ENCODE data around the gene TNFRSF19. TPM values are rescaled to one million over a fixed set of nuclear protein-coding genes. Genes with fewer than 3 reads are reported as not detected.

Gene TNFRSF19
- total and polyA plus RNA-seq, 4 donors, result 0.27 to 2.8 (median 0.91) TPM

DNA sequence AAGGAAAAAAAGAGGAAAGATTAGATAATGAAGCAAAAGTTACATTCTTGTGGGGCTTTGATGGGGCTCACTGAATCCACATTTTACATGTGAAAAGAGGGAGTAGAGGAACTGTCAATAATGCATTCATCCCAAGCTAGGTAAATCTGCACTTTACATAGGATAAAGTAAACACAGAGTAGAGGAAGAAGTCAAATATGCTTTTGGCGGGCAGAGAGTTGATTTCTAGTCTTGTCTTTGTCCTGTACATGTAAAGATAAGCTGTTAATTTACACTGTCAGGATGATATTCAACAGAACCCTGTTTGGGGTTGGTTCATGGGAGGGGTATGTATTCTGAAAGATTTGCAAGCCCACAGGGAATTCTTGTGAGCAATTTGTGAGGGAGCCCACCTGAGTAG, 18.0 kb upstream of the TNFRSF19 start:
- DNase-seq (ENCODE audit: low spot score), result no peak
- Histone ChIP-seq H3K27me3 (ENCODE audit: control insufficient read depth in 4 of 4, insufficient read depth in 4 of 4, low read length in 3 of 4) (peaks cover 0 to 5% (median 0%) of the 10 kb centered on the region in 4 donors), H3K36me3 (ENCODE audit: control insufficient read depth in 4 of 4, insufficient read depth in 3 of 4, low read depth in 1 of 4, low read length in 3 of 4) (no peaks in the 10 kb centered on the region), H3K9me3 (ENCODE audit: control insufficient read depth in 4 of 4, low read length in 3 of 4) (peaks cover 0 to 6% (median 2%) of the 10 kb centered on the region in 4 donors), H3K4me3 (ENCODE audit: low read depth in 1 of 3, low read length in 3 of 3) (no peak overlapping the region), H3K4me1 (ENCODE audit: control insufficient read depth in 4 of 4, insufficient read depth in 4 of 4, low read length in 3 of 4) (peaks cover 0 to 3% (median 0%) of the 10 kb centered on the region in 4 donors), H3K9ac (ENCODE audit: low read depth in 1 of 2, low read length in 2 of 2) (no peak overlapping the region), H3K27ac (ENCODE audit: low read depth in 1 of 2, low read length in 2 of 2) (no peak overlapping the region)
- 51% methylated on average over 1 of the region's 1 CpG for WGBS
- TF ChIP-seq, protein P1, sequence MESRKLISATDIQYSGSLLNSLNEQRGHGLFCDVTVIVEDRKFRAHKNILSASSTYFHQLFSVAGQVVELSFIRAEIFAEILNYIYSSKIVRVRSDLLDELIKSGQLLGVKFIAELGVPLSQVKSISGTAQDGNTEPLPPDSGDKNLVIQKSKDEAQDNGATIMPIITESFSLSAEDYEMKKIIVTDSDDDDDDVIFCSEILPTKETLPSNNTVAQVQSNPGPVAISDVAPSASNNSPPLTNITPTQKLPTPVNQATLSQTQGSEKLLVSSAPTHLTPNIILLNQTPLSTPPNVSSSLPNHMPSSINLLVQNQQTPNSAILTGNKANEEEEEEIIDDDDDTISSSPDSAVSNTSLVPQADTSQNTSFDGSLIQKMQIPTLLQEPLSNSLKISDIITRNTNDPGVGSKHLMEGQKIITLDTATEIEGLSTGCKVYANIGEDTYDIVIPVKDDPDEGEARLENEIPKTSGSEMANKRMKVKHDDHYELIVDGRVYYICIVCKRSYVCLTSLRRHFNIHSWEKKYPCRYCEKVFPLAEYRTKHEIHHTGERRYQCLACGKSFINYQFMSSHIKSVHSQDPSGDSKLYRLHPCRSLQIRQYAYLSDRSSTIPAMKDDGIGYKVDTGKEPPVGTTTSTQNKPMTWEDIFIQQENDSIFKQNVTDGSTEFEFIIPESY (IDR thresholded peaks at IDR 0.05), result no peak
- no peak for TF ChIP-seq TAF1 (conservative IDR thresholded peaks at IDR 0.05)
- TF ChIP-seq RXRA (IDR thresholded peaks at IDR 0.05), result no peak
- no peak for TF ChIP-seq EGR1 (IDR thresholded peaks at IDR 0.05; ENCODE audit: low read depth in 2 of 2)
- TF ChIP-seq HNF4G (IDR thresholded peaks at IDR 0.05), result no peak
- TF ChIP-seq, protein P2, sequence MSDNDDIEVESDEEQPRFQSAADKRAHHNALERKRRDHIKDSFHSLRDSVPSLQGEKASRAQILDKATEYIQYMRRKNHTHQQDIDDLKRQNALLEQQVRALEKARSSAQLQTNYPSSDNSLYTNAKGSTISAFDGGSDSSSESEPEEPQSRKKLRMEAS (IDR thresholded peaks at IDR 0.05), result no peak

DNA sequence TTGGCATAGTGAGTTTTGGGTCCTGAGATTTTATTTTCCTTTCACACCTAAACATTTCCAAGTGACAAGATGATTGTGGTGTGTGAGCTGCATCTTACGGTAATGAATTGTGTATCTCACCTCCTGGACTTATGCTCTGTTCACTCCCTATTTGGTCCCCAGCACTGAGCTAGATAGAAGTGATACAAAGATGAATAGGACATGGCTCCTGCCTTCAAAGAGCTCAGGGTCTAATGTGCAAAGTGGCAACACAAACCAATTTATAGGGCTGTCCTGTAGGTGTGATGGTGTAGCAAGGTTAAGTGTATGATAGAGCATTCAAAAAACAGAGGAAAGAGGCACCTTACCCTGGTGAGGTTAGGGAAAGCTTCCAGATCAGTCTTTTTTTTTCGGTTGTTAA, 17.6 kb upstream of the TNFRSF19 start:
- Histone ChIP-seq H3K4me1 (ENCODE audit: control insufficient read depth in 4 of 4, insufficient read depth in 4 of 4, low read length in 3 of 4) (no peaks in the 10 kb centered on the region), H3K27me3 (ENCODE audit: control insufficient read depth in 4 of 4, insufficient read depth in 4 of 4, low read length in 3 of 4) (peaks cover 0 to 2% (median 0%) of the 10 kb centered on the region in 4 donors), H3K9ac (ENCODE audit: low read depth in 1 of 2, low read length in 2 of 2) (no peak overlapping the region), H3K9me3 (ENCODE audit: control insufficient read depth in 4 of 4, low read length in 3 of 4) (peaks cover 0 to 6% (median 2%) of the 10 kb centered on the region in 4 donors), H3K36me3 (ENCODE audit: control insufficient read depth in 4 of 4, insufficient read depth in 3 of 4, low read depth in 1 of 4, low read length in 3 of 4) (no peaks in the 10 kb centered on the region), H3K27ac (ENCODE audit: low read depth in 1 of 2, low read length in 2 of 2) (no peak overlapping the region), H3K4me3 (ENCODE audit: low read depth in 1 of 3, low read length in 3 of 3) (no peak overlapping the region)
- 83% methylated on average over 2 of the region's 2 CpGs for WGBS
- no peak for TF ChIP-seq RXRA (IDR thresholded peaks at IDR 0.05)
- TF ChIP-seq ATF3 (IDR thresholded peaks at IDR 0.05), result no peak
- no peak for TF ChIP-seq RAD21 (IDR thresholded peaks at IDR 0.05)
- no peak for TF ChIP-seq SP1 (IDR thresholded peaks at IDR 0.05)
- no peak for TF ChIP-seq EGR1 (IDR thresholded peaks at IDR 0.05; ENCODE audit: low read depth in 2 of 2)
- TF ChIP-seq HNF4A (conservative IDR thresholded peaks at IDR 0.05), result no peak
- no peak for TF ChIP-seq YY1 (IDR thresholded peaks at IDR 0.05)
- TF ChIP-seq, protein P2 (IDR thresholded peaks at IDR 0.05), result no peak
- no peak for TF ChIP-seq JUND (IDR thresholded peaks at IDR 0.05)
- TF ChIP-seq, protein P3, sequence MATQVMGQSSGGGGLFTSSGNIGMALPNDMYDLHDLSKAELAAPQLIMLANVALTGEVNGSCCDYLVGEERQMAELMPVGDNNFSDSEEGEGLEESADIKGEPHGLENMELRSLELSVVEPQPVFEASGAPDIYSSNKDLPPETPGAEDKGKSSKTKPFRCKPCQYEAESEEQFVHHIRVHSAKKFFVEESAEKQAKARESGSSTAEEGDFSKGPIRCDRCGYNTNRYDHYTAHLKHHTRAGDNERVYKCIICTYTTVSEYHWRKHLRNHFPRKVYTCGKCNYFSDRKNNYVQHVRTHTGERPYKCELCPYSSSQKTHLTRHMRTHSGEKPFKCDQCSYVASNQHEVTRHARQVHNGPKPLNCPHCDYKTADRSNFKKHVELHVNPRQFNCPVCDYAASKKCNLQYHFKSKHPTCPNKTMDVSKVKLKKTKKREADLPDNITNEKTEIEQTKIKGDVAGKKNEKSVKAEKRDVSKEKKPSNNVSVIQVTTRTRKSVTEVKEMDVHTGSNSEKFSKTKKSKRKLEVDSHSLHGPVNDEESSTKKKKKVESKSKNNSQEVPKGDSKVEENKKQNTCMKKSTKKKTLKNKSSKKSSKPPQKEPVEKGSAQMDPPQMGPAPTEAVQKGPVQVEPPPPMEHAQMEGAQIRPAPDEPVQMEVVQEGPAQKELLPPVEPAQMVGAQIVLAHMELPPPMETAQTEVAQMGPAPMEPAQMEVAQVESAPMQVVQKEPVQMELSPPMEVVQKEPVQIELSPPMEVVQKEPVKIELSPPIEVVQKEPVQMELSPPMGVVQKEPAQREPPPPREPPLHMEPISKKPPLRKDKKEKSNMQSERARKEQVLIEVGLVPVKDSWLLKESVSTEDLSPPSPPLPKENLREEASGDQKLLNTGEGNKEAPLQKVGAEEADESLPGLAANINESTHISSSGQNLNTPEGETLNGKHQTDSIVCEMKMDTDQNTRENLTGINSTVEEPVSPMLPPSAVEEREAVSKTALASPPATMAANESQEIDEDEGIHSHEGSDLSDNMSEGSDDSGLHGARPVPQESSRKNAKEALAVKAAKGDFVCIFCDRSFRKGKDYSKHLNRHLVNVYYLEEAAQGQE (IDR thresholded peaks at IDR 0.05), result no peak
- no peak for TF ChIP-seq HNF4G (IDR thresholded peaks at IDR 0.05)
- TF ChIP-seq FOXA2 (IDR thresholded peaks at IDR 0.05), result no peak
- no peak for TF ChIP-seq GABPA (IDR thresholded peaks at IDR 0.05 in 1 of 2, conservative IDR thresholded peaks at IDR 0.05 in 1 of 2)
- TF ChIP-seq FOXA1 (IDR thresholded peaks at IDR 0.05), result no peak
- DNase-seq (ENCODE audit: low spot score), result no peak

All from liver (tissue), 9 donors.